RPMI7951 (cell line): ENCODE data around the gene SDHAF1. TPM values are rescaled to one million over a fixed set of nuclear protein-coding genes. Genes with fewer than 3 reads are reported as not detected.
"Not testable (repeated sequence)": the region's sequence is repeated elsewhere in the genome, so short reads cannot be mapped to it uniquely, and the experiment has no call there.

Experiments used
- DNase-seq: peaks from one replicate; pipeline ENCODE4 v3.0.0-alpha.2; 2012; ENCODE audit warnings: low read depth
- total RNA-seq: library from RNA; depleted of rRNA; stranded (reverse); fragments of >200 nt; shearing (Covaris generic); gene quantifications from 2 replicates; pipeline ENCODE4 v1.2.3, GENCODE V29; 2014; rRNA removed

The SDHAF1 gene, protein sequence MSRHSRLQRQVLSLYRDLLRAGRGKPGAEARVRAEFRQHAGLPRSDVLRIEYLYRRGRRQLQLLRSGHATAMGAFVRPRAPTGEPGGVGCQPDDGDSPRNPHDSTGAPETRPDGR
- 25.8 and 34.0 TPM in 2 replicates for total RNA-seq

DNA sequence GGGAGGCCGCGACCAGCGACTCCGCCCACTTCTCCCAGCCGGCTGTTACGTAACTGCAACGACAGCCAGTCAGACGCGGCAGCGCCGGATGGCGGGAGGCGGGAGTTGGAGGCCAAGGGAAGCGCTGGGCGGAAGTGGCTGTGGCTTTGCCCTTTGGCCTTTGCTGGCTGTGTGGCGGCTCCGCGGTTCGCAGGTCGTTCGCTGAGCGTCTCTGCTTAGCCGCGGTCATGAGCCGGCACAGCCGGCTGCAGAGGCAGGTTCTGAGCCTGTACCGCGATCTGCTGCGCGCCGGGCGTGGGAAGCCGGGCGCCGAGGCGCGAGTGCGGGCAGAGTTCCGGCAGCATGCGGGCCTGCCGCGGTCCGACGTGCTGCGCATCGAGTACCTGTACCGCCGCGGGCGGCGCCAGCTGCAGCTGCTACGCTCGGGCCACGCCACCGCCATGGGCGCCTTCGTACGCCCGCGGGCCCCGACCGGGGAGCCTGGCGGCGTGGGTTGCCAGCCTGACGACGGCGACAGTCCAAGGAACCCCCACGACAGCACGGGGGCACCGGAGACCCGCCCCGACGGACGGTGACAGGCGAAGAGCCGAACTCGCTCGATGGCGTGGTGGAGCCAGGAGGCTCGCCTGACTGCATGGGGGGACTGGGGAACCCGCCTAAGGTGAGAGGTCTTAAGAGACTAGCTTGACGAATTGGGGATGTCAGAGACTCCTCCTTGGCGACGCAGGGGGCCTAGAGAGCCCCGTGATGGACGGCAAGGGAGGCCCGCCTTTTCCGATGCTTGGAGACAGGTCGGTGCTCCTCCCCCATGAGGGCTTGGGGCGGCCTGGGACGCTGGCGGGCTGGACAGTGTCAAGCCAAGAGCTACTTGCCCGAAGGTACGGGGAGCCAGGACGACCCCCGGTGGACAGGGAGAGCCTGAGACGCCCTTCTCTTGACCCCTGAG lies at the start of gene SDHAF1:
Gene SDHAF1, plus strand, starts transcription at position 141 of the 946 bp plus-strand sequence. Its CDS starts 87 bp downstream, at position 228.
- peak; percentile 94 for DNase-seq

DNA sequence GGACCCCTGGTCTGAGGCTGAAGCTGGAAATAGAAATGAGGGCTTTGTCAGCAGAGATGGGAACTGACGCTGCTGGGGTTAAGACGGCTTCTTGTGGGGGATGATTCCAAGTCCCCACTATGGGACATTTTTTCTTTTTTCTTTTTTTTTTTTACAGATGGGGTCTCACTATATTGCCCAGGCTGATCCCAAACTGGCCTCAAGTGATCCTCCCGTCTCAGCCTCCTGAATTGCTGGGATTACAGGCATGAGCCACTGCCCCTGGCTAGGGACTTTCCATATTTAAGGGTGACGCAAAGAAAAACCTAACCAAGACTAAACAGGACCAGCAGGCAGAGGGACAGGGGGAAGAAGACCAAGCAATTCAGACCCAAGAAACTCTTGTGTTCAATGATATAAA lies 48.8 kb upstream of the SDHAF1 start:
- no peak for DNase-seq

GRCh38 chr19:35949131-35949530 lies 45.9 kb upstream of the SDHAF1 start:
- DNase-seq: peak; percentile 20

DNA sequence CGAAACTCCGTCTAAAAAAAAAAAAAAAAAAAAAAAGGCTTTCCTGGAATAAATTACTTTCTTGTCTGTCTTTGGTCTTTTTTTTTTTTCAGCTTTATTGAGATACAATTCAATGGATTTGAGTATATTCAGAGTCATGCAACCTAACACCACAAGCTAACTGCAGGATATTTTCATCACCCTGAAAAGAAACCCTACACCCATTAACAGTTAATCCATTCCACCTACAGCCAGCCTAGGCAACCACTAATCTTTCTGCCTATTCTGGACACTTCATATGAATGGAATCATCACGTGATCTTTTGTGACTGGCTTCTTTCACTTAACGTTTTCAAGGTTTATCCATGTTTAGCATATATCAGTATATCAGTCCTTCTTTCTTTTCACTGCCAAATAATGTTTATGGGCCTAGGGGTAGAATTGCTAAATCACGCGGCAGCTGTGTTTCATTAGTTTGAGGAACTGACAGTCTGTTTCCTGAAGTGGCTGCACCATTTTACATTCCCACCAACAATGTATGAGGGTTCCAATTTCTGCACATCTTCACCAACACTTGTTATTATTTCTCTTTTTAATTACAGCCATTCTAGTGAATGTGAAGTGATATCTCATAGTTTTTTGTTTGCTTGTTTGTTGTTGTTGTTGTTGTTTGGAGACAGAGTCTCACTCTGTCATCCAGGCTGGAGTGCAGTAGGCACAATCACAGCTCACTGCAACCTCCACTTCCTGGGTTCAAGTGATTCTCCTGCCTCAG lies 38.9 kb upstream of the SDHAF1 start:
- DNase-seq: peak; percentile 10

DNA sequence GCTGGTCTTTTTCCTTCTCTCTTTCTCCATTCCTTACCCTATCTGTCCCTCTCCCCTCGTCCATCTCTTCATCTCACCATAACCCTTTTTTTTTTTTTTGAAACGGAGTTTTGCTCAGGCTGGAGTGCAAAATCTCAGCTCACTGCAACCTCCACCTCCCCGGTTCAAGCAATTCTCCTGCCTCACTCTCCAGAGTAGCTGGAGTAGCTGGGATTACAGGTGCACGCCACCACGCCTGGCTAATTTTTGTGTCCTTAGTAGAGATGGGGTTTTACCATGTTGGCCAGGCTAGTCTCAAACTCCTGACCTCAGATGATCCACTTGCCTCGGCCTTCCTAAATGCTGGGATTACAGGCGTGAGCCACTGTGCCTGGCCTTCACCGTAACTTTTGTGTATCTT lies 37.6 kb upstream of the SDHAF1 start:
- DNase-seq: not testable (repeated sequence)

- DNase-seq: no peak
Observed at GRCh38 chr19:35958660-35959039, 36.3 kb upstream of the SDHAF1 start.

DNA sequence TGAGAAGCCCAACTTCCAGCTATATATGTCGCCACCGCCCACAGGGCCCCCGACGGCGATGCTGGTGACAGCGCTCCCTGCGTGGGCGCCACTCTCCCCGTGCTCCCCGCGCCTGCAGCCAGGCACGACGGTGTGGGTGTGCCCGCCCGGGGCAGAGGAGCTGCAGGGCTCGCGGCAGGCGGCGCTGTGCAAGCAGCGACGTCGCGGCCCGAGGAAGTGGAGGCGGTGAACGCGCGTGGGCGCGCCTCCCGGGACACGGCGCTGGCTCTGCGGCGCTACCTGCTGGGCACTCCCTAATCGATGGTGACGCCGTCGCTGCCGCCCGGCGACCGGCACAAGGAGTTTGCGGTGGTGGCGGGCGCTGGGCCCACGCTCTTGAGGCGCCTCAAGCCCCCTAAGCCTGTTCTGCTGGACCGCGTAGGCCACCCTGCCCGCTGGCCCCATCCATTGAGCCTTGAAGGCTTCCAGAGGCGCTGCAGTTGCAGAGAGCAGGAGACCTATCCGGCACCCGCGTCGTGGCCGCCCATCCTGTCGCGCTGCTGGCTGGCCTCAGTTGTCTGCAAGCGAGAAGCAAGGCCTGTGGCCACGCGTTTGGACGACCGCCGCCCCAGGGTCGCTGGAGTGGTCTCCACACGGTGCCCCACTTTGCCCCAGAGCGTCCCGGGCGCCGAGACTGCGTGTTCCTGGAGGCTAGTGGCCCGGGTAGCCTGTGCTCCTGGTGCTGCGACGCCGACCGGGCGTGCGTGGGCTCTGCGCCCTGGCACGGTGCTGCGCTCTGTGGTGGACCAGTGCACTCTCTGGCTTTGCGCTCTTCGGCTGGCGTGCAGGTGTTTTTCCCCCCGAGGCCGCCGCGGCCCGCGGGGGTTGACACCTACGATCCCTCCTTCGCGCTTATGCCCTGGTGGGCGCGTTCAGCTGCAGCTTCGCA lies 35.7 kb upstream of the SDHAF1 start:
- no peak for DNase-seq

DNA sequence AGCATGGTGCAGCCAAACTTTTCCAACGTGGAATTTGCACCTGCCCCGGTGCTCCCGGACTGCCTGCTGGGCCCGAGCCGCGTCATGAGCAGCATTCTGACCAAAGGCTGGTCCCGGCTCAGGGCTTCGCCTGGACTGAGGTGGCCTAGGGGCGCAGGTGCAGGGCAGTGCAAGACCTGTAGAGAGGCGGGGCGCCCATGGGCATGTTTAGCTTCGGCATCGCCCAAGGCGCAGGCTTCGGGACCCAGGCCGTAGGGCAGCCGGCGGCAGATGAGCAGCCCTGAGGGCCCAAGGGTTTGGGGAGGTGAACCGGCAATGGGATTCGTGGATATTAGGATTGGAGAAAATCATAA lies 35.0 kb upstream of the SDHAF1 start:
- no peak for DNase-seq

DNA sequence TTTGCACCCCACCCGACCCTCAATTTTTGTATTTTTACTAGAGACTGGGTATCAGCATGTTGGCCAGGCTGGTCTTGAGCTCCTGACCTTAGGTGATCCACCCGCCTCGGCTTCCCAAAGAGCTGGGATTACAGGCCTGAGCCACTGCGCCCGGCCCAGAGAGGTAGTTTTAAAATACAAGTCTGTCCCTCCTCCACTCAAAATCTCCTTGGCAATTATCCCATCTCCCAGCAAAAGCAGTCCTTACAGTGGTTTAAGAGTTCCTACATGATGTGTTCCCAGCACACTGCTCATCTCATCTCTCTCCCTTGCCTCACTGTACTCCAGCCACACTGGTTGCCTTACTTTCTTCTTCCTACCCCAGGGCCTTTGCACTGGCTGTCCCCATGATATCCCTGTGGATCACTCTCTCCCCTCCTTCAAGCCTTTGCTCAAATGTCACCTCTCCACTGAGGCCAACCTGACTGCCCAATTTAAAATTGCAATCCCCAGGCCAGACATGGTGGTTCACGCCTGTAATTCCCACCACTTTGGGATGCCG lies 34.5 kb upstream of the SDHAF1 start:
- no peak for DNase-seq

- DNase-seq: peak; percentile 62
Observed at GRCh38 chr19:35963514-35963913, 31.5 kb upstream of the SDHAF1 start.

DNA sequence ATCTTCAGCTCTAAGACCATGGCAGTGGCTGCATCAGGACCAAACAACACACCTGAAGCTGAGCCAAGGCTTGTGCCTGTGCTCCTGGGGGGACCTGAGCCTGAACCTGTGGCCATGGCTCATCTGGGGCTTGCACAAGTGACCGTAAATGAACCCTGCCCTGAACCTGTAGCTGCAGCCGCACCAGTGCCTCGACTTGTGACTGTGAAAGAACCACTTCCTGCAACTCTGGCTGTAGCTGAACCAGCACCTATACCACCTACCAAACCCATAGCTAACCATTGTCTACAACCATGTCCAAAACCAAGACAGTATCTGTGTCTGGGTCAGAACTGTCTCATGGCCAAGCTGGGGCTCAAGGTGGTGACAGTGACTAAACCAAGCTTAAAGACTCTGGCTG lies 28.2 kb upstream of the SDHAF1 start:
- DNase-seq: no peak

DNA sequence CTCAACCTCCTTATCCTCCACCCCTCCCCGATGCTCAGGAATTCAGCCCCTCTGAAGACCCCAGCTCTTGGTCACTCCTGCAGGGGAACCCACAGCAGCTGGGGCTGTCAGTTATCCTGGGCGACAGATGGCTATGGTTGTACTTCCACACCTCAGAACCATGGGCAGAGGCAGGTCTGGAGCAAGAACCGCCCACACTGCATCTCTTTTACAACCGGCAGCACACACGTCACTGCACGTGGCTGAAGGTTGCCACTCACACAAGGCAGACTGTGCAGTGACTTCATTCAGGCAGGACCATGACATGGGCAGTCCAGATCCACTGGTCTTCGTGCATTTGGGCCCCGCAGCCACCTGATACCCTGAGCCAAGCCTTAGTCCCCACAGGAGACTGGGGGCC lies 21.5 kb upstream of the SDHAF1 start:
- no peak for DNase-seq

- no peak for DNase-seq
Observed at GRCh38 chr19:35975608-35976214, 19.3 kb upstream of the SDHAF1 start.

DNA sequence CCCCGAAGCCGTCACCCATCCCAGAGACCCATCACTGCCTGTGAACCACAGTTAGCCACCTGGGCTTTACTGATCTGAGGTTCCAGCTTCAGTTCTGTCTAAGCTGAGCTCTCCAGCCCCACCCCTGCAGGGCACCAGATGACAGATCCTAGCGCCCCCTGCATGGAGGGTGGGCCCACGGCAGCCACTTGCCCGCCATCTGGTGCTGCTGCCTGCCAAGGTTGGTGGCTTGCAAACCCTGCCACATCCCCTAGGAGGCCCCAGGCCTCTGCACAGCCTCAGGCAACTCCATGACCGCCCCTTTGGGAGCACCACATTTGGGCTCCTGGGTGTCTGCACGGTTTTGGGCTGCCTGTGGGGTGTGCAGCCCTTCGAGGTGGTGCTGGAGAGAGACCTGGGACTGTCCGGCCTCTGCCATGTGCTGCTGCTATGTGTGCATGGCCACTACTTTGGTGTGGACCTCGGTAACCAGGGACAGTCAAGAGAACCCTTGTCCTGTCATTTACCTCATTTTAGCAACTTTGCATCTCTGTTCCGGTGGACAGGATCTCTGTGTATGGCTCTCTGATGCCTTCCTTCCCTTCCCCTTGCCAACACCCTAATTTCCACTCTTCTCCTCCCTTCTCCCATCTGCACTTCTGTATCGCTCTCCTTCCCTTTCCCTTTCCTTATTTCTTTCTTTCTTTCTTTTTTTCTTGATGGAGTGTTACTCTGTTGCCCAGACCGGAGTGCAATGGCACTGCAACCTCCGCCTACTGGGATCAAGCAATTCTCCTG lies 17.4 kb upstream of the SDHAF1 start:
- DNase-seq: no peak

- no peak for DNase-seq
Observed at GRCh38 chr19:35978271-35978670, 16.7 kb upstream of the SDHAF1 start.

- DNase-seq: no peak
Observed at GRCh38 chr19:35978832-35979365, 16.1 kb upstream of the SDHAF1 start.

- DNase-seq: not testable (repeated sequence)
Observed at GRCh38 chr19:35980997-35981396, 14.0 kb upstream of the SDHAF1 start.

DNA sequence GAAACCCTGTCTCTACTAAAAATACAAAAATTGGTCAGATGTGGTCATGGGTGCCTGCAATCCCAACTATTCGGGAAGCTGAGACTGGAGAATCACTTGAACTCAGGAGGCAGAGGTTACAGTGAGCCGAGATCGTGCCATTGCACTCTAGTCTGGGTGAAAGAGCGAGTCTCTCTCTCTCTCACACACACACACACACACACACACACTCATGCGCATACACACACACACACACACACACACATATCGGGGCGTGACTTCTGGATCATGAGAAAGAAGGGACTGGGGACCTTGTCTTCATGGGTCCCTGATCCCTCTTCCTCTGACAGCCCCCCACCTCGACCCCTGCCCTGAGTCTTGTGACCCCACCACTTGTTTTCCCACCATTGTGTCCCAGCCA lies 11.8 kb upstream of the SDHAF1 start:
- no peak for DNase-seq

GRCh38 chr19:35986111-35986510 lies 8.9 kb upstream of the SDHAF1 start:
- DNase-seq: no peak
